Activated naive CD4-positive, alpha-beta T cell treated with Interleukin-2 at 50 U/mL for 16 hours (primary cell): ENCODE results near the gene RASD2.

Experiments used
- DNase-seq: peaks from one replicate; pipeline ENCODE4 v3.0.0-alpha.2; 2020

Gene RASD2

DNA sequence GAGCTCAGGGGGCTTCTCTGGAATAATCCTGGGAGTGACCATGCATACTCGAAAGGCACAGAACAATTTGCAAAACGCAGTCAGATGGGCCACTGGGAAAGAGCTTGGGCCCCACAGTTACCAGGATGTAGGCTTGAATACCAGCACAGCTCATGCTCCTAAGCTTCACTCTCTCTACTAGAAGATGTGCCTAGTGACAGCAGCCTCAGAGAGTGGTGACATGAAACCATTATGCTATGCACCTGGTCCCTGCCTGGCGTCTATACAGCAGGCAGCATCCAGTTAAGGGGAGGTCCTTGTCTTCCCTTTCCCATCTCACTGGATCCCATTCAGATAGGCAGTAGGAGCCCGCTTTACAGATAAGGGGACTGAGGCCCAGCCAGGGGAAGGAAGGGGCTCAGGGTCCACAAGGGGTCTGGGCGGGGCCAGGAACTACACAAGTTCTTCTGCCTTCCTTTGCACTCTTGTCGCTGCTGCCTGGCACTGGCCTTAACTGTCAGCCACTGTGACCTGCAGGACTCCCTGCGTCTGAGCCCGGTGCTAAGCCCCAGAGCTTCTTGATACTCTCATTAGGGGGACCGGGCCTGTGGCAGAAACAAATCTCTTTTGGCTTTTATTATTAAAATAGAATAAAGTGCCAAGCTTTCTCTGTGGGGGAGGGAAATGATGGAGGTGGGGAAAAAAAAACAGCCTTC lies 21.2 kb upstream of the RASD2 start:
- no peak for DNase-seq

DNA sequence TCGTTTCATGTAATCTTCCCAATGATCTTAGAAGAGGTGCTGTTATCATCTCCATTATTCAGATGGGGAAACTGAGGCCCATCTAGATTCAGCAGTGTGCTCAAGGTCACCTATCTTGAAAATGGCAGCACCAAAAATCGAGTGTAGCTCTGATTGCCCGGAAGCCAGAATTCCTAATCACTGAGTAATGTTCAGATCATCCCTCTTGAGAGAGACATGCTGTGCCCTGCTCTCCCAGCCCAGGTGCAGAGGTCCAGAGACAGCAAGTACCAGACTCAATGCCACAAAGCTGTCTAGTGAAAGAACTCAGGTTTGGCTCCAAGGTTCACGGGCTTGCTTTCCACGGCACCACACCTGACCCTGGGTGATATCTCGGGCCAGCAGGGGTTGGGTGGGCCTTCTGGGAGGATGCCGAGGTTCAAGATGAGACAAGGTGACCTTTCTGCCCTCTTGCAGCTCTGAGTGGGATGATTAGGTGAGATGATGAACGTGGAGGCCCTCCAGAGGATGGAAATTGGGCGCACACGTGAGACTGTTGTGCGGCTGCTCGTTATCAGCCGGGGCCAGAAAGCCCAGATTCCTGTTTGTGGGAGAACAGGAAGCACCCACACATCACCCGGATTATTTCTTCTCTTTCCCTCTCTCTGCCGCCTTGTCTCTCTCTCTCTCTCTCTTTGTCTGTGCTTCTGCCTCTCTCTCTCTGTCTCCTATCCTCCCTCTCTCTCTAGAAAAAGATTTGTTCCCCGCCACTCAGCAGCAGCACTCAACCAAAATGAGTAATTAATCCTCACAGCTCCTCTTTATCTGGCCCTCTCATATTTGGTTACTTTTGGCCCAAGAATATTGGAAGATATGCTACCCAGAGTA lies 19.0 kb upstream of the RASD2 start:
- no peak for DNase-seq

- no peak for DNase-seq
Observed at GRCh38 chr22:35522225-35523149, 18.1 kb upstream of the RASD2 start.

GRCh38 chr22:35523167-35523947 lies 17.3 kb upstream of the RASD2 start:
- no peak for DNase-seq

GRCh38 chr22:35524966-35525686 lies 15.5 kb upstream of the RASD2 start:
- no peak for DNase-seq

DNA sequence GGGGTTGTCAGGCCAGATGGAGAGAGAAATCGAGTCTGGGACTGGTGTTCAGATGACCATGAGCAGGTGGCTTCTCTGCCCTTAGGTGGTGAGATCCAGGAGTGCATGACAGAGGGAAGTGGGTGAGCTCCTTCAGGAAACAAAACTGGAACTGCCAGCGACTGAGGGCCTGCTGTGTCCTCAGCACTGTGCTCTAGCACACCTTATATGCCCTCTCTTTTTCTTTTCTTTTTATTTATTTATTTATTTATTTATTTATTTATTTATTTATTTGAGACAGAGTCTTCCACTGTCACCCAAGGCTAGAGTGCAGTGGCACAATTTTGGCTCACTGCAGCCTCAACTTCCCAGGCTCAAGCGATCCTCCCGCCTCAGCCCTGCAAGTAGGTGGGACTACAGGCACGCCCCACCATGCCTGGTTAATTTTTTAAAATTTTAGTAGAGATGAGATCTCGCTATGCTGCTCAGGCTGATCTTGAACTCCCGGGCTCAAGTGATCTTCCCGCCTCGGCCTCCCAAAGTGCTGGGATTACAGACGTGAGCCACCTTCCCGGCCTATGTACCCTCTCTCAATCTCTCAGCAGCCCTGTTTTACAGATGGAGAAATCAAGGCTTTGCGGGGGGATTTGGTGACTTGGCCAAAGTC lies 14.8 kb upstream of the RASD2 start:
- DNase-seq: no peak

GRCh38 chr22:35526333-35526979 lies 14.2 kb upstream of the RASD2 start:
- no peak for DNase-seq

GRCh38 chr22:35528927-35529326 lies 11.7 kb upstream of the RASD2 start:
- no peak for DNase-seq

- DNase-seq: no peak
Observed at GRCh38 chr22:35530700-35531099, 9.9 kb upstream of the RASD2 start.

DNA sequence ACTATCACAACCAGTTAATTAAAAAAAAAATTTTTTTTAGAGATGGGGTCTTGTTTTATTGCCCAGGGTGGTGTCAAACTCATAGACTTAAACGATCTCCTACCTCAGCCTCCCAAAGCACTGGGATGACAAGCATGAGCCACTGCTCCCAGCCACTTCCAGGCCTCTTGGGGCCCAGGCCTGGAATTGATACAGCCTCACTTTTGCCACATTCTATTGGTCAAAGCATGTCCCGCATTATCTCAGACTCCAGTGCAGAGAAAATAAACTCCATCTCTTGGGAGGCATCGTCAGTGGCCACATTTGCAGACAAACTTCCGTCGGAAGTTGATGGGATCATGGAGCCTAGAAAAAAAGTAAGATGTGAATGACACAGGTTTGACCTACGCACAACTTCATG lies 9.4 kb upstream of the RASD2 start:
- no peak for DNase-seq

DNA sequence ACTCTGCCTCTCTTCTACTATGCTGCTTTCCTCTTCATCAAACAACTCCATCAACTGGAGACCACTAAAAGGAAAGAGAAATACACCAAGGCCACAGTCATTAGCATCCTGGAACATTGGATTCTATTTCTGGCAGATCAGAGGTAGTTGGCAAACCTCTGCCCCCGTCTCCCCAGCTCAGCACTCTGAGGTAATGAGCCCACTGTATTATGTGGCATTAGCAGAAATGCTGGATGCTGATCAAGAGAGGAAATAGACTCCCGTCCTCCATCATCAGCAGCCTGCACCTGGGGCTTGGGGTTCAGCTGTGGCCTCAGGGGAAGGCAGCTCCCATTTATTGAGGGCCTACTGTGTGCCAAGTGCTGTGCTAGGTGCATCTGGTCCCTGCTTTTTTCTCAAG lies 9.0 kb upstream of the RASD2 start:
- DNase-seq: no peak

DNA sequence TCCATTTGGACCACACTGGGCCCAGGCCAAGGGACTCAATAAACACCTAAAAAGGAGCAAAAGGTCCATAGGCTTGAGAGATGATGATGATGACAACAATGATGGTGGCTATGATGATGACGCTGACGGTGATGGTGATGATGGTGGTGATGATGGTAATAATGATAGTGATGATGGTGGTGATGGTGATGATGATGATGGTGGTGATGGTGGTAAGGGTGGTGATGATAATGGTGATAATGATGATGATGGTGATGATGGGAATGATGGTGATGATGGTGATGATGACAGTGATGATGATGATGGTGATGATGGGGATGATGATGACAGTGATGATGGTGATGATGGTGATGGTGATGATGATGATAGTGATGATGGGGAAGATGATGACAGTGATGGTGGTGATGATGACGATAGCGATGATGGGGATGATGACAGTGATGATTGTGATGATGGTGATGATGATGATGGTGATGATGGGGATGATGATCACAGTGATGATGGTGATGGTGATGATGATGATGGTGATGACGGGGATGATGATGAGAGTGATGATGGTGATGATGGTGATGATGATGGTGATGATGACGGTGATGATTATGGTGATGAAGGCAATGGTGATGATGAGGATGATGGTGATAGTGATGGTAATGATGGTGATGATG lies 7.1 kb upstream of the RASD2 start:
- DNase-seq: no peak

DNA sequence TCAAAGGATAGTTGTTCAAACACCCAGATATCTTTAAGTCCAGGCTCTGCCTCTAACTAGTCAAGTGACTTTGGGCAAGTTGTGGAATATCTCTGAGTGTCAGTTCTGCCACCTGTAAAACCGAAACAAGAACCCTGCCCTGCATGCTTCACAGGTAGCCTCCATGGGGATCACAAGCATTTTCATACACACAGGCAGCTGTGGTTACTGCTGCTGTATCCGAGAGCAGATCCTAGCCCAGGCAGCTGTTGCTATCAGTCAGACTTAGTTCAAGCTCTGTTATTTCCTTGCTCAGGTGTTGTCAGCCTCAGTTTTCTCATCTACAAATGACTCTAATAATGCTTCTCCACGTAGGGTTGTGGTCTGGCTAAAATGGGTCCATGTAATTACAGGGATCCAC lies 6.5 kb upstream of the RASD2 start:
- DNase-seq: no peak

DNA sequence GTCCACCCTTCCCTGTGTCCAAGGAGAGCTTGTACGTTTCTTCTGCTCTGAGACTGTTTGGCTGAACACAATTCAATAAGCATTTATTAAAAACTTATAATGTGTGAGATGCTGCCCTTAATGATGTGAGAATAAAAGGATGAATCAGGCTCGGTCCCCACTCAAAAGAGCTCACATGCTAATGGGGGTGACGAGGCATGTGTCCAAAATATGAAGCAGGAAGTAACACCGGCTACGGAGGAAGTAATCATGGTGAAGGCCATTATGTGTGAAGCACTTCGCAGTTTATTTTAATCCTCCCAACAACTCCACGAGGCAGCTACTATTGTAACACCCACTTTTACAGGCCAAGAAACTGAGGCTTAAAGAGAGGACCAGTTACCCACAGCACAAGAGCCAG lies 3.4 kb upstream of the RASD2 start:
- DNase-seq: no peak

DNA sequence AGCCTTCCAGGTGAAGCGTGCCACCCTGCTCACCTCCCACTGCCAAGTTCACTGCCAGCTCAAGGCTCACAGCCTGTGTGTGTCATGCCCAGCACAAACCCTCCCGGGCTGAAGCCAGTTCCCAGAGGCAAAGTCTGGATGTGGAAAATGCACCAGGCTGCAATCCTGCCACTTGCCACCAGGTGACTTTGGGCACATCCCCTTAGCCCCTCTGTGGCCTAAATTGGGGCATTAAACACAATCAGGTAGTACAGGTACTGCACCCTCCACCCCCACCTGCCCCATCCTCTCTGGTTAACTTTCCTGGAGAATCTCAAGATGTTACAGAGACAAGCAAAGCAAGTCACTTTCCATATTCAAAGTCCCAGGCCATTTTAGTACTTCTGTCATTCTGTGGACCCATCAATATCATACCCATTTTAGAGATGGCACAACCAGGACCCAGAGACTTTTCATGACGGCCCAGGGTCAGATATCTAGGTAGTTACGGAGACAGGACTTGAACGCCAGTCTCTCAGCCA lies 1.8 kb upstream of the RASD2 start:
- peak; percentile 41 for DNase-seq

- no peak for DNase-seq
Observed at GRCh38 chr22:35539487-35539886, 1.1 kb upstream of the RASD2 start.

GRCh38 chr22:35539910-35540594 lies 579 bp upstream of the RASD2 start:
- DNase-seq: peak; percentile 68

DNA sequence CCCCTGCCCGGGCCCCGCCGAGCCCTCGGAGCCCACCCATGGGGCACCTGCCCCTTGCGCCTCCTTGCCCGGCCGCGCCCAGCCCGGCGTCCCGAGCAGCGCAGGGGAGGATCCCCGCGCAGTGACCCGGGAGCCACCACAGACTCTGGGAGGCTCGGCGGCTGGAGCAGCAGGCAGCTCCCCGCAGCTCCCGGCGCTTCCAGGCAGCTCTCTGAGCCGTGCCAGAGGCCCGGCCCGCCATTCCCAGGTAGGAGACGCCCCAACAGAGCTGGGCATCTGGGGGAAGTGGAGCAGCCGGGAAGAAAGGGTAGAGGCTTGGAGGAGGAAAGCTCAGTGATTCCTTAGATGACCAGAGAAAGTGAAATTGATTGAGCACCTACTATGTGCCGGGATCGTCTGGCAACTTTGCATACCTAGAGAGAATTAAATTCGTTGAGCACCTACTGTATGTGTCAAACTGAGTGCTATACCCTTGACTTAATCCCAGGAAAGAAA lies 670 bp downstream of the RASD2 start:
- no peak for DNase-seq
